AG09309 (cell line): ENCODE results near the gene SCMH1.

Experiments used
- DNase-seq: peaks from one replicate; pipeline ENCODE4 v3.0.0-alpha.2; 2010; ENCODE audit warnings: low read depth
- H3K4me3 ChIP-seq: 2 replicates; pipeline ENCODE4 v1.5.1; 2011; ENCODE audit warnings: mild to moderate bottlenecking, low read depth, low read length, moderate library complexity; ENCODE audit not compliant: control insufficient read depth
- CTCF ChIP-seq: IDR thresholded peaks from 2 replicates; pipeline ENCODE4 v1.5.1; 2011; ENCODE audit warnings: mild to moderate bottlenecking, low read depth, low read length, inconsistent platforms; ENCODE audit not compliant: insufficient read depth, control insufficient read depth; ENCODE audit errors: missing control alignments

SCMH1 gene

GRCh38 chr1:40998668-40999067 lies 243.4 kb downstream of the SCMH1 start:
- DNase-seq: no peak
- no peak for TF ChIP-seq CTCF
- H3K4me3 ChIP-seq: no peak overlapping the region

GRCh38 chr1:40997096-40997495 lies 245.0 kb downstream of the SCMH1 start:
- no peak overlapping the region for H3K4me3 ChIP-seq
- no peak for TF ChIP-seq CTCF
- no peak for DNase-seq

GRCh38 chr1:40989066-40989465 lies 253.0 kb downstream of the SCMH1 start:
- no peak for TF ChIP-seq CTCF
- H3K4me3 ChIP-seq: no peak overlapping the region

GRCh38 chr1:40988280-40988679 lies 253.8 kb downstream of the SCMH1 start:
- H3K4me3 ChIP-seq: no peak overlapping the region
- no peak for TF ChIP-seq CTCF
- DNase-seq: no peak

More at GRCh38 chr1:40989066-40989465, 253.0 kb downstream of the SCMH1 start:
- DNase-seq: no peak

GRCh38 chr1:40987439-40988276 lies 254.4 kb downstream of the SCMH1 start:
- TF ChIP-seq CTCF: no peak
- no peak for DNase-seq

GRCh38 chr1:40986956-40987355 lies 255.2 kb downstream of the SCMH1 start:
- no peak overlapping the region for H3K4me3 ChIP-seq
- DNase-seq: no peak
- no peak for TF ChIP-seq CTCF

More at GRCh38 chr1:40987439-40988276, 254.4 kb downstream of the SCMH1 start:
- H3K4me3 ChIP-seq: no peak overlapping the region
